NCI-H510A treated with DMSO at 0.1 percent for 48 hours (cell line): Measurements from ENCODE around the gene PFDN5.
"Not testable (repeated sequence)": the region's sequence is repeated elsewhere in the genome, so short reads cannot be mapped to it uniquely, and the experiment has no call there.

Experiments used
- DNase-seq: peaks from one replicate; lab custom pipeline; 2025; lab: John Stamatoyannopoulos, UW

Gene PFDN5

DNA sequence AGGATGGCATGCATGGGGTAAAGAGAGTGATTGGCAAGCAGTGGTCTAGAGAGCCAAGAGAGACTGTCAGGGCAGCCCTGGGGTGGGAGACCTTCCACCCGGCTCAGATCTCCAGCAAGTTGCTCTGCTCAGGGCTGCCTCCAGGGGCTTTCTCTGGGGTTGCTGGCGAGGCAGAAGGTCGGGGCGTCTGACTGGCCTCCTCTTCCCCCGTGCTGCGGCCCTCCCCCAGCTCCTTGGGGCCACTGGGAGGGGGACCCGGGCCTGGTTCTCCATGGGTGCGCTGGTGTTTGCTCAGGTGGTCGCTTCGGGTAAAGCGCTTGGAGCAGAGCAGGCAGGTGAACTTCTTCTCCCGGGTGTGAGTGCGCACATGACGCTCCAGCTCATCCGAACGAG is 32.7 kb downstream of the PFDN5 start:
- peak; percentile 37 for DNase-seq

DNA sequence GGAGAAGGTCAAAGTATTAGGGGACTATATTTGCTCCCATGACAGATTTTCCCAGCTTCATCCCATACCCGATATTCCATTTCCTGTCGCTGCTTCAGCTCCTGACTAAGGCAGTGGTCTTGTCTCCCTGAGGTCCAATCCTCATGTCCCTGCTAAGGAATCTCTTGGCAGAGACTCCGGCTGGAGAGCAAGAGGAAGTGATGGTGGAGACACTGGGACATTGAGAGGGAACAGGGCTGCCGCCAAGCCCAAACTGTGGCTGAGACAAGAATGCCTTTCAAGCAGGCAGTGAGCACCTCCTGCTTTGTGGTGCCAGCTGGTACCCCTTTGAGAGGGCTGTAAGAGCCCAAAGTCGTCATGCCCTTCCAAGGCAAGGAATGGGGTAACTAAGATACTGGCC is 35.3 kb downstream of the PFDN5 start:
- no peak for DNase-seq

DNA sequence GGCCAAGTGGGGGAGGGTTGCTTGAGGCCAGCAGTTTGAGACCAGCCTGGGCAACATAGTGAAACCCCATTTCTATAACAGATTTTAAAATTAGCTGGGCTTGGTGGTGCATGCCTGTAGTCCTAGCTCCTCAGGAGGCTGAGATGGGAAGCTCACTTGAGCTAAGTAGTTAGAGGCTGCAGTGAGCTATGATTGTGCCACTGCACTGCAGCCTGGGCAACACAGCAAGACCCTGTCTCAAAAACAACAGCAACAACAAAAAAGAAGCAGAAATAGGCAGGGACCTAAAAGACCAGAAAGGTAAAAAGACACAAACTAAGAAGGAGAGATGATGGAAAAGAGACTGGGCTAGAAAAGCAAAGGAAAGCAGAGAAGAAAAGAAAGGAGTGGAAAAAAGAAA is 37.0 kb downstream of the PFDN5 start:
- not testable (repeated sequence) for DNase-seq

DNA sequence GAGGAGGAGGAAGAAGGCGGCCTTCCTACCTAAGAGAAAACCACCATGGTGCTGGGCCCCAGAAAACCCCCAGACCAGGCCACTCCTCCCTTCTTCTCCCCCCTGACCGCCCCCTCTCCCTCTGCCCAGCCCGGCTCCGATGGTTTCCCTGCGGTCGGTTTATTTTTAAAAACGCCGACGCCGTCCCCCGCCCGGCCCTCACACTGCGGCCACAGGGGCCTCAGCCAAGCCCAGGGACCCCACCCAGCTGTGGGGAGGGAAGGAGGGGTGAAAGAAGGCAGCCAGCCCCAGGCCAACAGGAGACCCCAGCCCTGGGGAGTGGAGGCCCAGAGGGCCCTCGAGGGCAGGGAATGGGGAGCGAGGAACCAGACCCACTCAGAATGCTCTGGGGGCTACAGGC is 37.4 kb downstream of the PFDN5 start:
- no peak for DNase-seq

DNA sequence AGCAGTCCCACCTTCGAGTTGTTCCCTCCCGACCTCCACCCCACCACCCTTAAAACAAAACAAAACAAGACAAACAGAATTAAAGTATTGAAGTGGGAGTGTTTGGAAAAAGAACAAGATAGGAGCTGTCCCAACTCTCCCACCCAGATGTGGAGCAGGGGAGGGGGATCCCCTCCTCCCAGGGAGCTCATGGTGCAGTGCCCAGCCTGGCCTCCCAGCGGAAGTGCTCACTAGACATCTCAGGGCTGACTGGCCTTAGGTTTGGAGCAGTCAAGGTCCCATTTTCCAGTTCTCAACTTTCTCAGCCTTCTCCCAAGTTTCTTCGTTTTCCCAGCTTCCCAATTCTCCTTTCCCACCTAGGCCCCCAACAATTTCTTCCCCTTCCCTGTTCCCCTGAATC is 37.9 kb downstream of the PFDN5 start:
- no peak for DNase-seq

DNA sequence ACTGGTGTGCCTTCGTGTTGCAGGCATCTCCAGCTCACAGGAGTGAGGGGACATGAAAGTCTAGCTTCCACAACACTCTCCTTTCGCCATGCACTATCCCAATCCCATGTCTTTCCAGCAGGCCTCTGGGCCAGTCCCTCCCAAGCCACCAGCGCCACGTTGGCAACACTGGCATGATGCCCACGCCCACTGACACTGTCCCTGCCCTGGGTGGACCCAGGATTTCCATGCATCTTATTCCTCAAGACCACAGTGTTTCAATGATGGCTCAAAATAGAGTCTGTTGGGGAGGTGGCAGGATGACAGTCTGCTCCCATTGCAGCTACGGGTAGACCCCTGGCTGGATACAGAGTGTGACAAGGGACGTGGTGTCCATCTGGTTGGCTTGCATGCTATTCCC is 38.5 kb downstream of the PFDN5 start:
- DNase-seq = no peak

DNA sequence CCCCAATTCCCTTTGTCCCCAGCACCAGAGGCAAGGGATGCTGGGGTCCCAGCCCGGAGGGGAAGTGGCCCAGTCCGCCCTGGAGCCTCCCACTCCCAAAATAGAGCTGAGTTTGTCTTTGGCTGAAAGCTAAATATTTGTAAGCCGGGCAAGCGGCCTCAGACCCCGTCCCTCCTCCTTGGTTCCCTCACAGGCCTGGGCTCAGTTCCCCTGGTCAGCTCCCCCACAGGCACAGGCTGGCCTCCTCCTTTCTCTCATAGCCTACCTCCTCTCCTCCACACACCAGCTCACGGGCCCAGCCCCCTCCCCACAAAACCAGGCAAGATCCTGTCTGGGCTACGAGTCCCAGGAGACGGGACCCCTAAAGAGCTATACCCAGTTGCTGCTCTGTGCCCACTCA is 39.5 kb downstream of the PFDN5 start:
- no peak for DNase-seq

DNA sequence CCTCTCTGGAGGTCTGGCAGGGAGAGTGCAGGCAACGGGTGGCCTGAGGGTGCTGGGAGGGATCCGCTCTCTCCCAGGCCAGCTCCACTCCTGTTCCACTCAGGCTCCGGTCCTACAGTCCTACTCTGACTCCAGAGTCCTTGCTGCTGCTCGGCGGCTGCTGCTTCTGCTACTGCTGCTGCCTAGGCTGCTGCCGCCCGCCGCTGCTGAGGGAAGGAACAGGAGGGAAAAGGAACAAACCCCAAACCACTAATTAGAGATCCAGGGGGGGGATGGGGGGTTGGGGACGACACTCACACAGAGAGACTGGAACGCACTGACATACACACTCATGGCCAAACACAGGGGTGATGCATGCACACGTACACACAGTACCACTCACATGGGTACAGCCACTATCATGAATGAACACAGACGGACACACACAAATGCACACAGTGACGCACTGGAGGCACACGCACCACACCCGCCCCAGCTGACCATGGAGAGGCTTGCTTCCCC is 40.9 kb downstream of the PFDN5 start, which contains the start of gene SP7:
SP7 (minus strand) TSS at position 174 of the 501 bp plus-strand sequence. CDS start 708 bp downstream, outside the sequence.
- DNase-seq = no peak

DNA sequence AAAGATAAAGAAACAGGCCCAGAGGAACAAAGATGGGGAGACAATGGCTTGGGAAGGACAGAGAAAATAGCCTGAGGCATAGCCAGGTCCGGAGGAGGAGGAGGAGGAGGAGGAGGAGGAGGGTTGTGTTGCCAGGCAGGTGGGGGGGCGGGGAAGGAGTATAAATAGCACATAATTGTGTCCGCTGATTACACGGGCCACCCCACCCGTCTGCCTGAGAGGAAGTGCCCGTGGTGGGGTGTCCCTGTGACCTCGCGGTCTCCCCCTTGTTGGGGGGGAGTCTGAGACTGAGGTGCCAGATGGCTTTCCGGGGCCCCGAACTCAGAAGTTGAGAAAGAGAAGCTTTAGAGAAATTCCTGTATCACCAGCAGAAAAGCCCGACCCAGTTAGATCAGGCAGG is 42.7 kb downstream of the PFDN5 start:
- DNase-seq = no peak

DNA sequence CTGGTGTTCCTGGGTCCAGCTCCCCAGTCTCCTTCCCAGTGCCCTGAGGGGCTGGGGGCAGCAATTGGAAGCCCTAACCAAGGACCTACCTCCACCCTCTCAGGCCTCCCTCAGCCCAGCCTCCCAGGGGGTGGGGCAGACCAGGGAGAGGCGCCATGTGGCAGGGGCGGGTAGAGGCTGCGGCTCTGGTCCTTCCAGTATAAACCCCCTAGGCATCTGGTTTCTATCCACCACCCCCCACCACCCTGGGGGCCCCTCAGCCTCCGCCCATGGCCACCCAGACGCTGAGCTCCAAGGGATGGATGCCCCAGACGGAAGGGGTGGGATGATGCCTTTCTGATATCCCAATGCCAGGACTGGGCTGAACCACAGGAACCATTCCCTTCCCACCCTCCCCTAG is 43.6 kb downstream of the PFDN5 start:
- no peak for DNase-seq

DNA sequence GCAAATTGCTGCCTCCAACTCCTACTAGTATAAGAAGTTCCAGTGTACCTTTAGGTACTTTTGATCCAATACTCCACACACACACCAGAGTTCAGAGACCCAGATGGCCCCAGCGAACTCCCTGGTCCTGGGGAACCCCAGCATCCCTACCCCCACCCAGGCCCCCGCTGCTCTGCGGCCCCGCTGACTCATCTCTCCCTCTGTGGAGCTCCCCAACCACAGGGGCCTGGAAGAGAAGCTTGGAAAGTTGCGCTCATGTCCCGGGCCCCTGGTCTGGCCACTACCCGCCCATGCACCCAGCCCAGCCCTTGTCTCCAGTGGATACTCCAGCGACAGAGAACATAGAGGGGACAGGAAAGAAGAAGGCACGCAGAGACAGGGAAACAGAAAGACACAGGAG is 45.1 kb downstream of the PFDN5 start:
- DNase-seq = no peak

DNA sequence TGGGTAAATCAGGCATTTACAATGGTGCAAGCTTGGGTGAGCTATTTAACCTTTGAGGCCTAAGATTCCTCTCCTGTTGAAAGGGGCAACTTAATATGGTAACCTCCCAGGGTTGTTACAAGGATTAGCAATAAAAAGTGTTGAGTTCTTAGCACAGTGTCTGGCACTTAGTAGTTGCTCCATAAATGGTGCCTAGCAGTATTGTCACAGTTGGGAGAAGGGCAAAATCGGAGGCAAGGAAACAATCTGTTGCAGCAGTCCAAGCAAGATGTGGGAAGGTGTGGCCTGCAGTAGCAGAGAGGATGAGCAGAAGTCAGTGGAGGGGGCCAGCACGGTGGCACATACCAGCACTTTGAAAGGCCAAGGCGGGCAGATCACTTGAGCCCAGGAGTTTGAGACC is 48.1 kb downstream of the PFDN5 start:
- no peak for DNase-seq

DNA sequence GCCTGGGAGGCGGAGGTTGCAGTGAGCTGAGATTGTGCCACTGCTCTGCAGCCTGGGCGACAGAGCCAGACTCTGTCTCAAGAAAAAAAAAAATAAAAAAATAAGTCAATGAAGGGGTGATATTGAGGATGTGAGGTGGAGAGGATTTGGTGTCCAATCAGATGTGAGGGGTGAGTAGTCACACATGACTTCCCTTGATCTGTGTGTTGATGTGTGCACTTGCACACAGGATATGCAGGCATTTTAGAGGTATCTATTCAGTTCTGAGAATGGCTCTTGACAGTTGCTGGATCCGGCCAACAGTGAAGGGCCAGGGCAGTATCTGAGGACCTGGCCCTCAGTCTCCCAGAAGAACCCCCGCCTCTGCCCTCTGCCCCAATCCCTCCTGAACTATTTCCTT is 48.6 kb downstream of the PFDN5 start:
- DNase-seq = no peak

DNA sequence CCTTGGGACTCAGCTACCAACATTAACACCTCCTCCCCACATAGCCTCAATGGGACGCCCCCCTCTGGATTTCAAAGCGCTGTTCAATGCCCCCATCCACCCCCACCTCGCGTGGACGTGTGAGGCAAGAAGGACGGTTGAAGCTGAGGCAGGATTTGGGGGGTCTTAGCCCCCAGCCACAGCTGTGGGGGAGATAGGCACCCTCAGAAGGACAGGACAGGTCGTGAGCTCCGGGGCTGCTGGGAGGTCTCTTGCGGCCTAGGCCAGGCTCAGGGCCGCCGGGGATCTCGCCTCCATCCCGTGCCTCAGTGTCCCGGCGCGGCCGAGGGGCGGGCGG is 49.1 kb downstream of the PFDN5 start:
- no peak for DNase-seq

DNA sequence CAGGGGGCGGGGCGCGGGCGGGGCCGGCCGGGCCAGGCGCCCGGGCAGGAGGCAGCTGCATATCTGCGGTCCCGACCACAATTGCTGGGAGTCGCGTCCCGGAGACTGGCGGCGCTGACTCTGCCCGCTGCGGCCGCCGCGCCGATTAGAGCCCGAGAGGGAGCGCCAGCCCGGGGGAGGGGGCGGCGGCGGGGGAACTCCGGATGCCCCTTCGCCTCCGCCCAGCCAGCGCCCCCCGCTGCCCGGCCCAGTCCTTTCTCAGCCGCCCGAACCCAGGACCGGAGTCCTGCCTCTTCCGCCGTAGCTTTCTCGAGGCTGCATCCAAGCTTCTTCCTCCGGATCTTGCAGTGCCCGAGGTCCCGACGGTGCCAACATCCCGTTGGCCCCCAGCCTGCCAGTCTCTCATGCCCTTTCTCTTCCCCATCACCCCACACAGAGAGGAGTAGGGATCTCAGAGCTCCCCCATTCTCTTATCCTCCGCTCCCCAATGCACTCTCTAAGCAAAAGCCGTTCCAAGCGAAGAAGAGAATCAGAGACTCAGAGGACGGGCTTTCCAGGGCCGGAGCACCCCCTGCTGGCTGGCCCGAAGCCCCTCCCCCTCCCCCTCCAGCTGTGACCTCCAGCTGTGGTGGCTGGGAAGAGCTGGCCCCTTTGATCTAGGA is 49.6 kb downstream of the PFDN5 start:
- DNase-seq = peak; percentile 51

DNA sequence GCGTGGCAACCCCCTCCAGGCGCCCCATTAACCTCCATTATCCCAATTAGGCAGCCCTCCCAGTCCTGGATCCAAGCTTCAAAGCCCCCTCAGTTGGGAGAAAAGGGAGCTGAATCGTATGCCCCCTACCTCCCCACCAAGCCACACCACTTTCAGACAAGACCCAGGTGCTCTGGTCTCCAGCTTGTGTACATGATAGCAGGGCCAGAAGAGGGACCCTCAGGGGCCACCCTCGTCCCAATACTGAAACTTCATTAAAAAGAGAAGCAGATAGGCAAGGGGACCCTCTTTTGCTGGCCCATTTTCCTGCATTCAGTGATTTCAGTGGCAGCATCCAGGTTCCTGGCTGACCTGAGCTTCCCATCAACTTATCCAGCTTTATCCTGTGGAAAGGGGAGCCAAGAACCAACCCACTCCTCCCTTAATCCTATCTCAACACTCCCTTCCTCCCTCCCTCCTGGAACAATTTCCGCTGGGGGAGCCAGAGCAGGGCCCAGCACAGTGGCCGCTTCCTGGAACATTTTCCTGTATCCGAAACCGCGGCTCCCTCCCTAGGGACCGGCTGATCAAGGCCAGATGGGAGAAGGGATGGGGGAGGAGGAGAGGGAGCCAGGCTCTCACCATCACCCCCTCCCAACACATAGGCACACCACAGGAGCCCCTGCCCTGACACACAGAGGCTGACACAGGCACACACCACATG is 50.3 kb downstream of the PFDN5 start:
- no peak for DNase-seq

DNA sequence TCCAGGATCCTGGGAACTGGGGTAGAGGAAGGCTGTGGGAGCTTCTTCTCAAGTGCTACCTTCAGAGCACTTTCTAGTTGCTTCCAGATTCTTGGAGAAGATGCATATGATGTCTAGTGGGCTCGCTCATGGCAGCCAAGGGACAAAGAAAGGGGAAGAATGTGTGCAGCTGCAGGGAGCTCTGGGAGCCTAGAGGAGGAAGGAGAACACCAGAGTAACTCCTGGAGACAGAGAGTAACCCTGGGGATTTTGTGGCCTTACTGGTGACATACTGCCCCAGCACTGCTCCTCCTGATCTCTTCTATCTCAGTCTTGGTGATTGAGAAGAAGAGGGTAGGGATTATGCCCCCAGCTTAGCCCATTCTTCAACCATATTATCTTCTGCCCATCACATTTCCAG is 51.1 kb downstream of the PFDN5 start:
- DNase-seq = no peak

DNA sequence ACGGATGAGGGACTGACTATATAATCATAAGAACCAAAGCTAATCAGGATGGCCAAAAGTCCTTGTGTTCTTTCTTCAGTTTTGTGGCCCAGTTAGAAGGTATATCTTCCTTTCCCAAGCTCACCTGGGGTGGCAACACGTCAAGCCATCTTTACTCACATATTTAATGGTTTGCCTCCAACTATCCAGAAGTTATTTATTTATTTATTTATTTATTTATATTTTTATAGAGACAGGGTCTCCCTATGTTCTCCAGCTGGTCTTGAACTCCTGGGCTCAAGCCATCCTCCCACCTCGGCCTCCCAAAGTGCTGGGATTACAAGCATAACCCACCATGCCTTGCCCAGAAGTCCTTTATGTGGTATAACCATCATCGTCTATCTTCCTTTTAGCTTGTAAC is 52.6 kb downstream of the PFDN5 start:
- DNase-seq = no peak
